GM18505 (cell line): ENCODE results near the gene GDF3.
"Not testable (repeated sequence)": the region's sequence is repeated elsewhere in the genome, so short reads cannot be mapped to it uniquely, and the experiment has no call there.

Experiments used
- ATAC-seq: cut with Tn5 transposase; IDR thresholded peaks from one replicate; pipeline ENCODE4 v1.9.1; 2021; ENCODE audit not compliant: unreplicated experiment
- POLR2A ChIP-seq: IDR thresholded peaks from 4 replicates; pipeline ENCODE4 v1.6.1; 2011; ENCODE audit warnings: borderline replicate concordance; ENCODE audit not compliant: insufficient read depth, insufficient read length; ENCODE audit errors: extremely low read depth

Gene GDF3

DNA sequence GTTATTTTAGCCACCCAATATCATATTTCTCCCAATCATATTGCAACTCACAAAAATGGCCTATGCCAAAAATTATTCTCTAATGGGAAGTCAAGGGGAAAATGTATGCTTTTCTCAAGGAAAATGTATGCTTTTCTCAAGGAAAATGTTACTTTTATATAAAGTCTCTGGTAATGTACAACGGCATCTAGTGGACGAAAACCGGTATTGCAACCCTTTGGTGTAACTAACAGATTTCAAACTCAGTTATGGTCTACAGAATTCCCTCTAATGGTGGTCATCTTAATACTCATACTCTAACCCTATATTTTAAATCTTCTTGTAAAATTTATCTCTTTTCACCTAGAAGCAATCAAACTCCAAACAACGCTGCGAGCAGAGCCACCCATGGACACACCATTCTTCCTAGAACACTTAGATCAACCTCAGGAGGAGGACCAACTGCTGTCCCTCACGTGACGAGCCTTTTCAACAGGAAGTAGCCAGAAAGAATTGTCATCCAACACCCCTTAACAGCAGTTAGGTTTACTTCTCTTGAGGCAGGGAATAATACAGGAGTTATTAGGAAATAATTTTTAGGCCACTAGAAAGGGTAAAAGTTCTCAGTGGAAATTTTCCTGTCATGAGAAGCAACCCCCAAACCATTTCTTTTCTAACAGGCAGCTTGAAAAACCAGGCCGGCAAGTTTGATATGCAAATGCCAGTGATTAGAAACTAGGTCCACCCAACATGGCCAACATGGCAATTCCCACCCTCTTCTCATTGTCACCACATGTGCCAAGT lies 50.0 kb downstream of the GDF3 start:
- no peak for TF ChIP-seq POLR2A
- ATAC-seq = no peak

DNA sequence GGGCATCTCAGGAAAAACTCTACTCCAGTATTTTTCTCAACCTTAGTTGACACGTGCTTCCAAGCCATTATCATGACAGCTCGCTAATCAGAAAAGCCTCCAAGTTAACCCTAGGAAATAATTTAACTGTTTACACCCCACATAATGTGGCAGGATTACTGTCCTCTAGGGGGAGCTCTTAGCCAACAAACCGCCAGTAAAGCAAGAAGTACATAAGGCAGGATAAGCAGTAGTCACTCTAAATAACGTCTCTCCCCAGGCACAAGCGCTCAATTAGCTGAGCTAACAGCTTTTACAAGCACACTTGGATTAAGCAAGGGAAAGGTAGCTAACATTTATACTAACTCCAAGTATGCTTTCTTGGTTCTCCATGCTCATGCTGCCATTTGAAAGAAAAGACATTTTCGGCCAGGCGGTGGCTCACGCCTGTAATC lies 52.7 kb downstream of the GDF3 start:
- ATAC-seq = no peak
- no peak for TF ChIP-seq POLR2A

DNA sequence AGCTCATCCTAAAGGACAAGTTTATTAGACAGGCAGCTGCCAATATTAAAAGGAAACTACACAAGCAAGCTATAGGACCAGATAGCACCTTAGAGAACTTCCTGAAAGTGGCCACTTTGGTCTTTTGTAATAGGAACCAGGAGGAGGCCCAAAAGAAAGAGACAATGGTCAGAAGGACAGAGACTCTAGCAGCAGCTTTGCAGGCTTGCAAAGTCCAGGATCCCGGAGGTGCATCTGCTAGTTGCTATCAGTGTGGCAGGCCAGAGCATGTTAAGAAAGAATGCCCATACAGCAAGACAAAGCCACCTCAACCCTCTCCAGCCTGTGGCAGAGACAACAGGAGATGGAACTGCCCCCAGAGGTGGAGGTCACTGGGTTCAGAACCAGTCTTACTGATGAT lies 53.3 kb downstream of the GDF3 start:
- no peak for ATAC-seq
- TF ChIP-seq POLR2A = no peak

DNA sequence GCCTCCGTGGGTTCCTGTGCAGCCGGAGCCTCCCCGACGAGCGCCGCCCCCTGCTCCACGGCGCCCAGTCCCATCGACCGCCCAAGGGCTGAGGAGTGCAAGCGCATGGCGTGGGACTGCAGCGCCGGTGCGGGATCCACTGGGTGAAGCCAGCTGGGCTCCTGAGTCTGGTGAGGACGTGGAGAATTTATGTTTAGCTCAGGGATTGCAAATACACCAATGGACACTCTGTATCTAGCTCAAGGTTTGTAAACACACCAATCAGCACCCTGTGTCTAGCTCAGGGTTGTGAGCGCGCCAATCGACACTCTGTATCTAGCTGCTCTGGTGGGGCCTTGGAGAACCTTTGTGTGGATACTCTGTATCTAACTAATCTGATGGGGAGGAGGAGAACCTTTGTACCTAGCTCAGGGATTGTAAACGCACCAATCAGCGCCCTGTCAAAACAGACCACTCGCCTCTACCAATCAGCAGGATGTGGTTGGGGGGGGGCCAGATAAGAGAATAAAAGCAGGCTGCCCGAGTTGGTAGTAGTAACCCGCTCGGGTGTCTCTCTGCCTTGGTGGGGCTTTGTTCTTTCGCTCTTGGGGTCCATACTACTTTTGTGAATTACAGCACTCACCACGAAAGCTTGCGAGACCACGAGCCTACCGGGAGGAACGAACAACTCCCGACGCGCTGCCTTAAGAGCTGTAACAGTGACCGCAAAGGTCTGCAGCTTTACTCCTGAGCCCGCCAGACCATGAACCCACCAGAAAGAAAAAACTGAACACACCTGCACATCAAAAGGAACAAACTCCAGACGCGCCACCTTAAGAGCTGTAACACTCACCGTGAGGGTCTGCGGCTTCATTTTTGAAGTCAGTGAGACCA lies 55.2 kb downstream of the GDF3 start:
- ATAC-seq = not testable (repeated sequence)
